ENCODE data around the gene RHO.

DNA sequence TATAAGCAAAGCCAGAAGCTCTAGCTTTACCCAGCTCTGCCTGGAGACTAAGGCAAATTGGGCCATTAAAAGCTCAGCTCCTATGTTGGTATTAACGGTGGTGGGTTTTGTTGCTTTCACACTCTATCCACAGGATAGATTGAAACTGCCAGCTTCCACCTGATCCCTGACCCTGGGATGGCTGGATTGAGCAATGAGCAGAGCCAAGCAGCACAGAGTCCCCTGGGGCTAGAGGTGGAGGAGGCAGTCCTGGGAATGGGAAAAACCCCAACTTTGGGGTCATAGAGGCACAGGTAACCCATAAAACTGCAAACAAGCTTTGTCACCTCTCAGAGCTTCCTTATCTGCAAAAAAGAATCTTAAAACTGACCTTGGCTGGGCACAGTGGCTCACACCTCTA, 6.6 kb downstream of the RHO start:
- TF ChIP-seq POLR2AphosphoS5 (IDR thresholded peaks at IDR 0.05; ENCODE audit: low read depth, low read length) (no peak), POLR2A (IDR thresholded peaks at IDR 0.05; ENCODE audit: low read depth, low read length) (no peak), TAF1 (IDR thresholded peaks at IDR 0.05; ENCODE audit: borderline replicate concordance, low read depth, low read length) (no peak)

Data from GM12892 (cell line).